Skin epidermis (tissue), 12 donors: ENCODE data around the gene ERRFI1.

Experiments
- H3K27ac ChIP-seq, 21 experiments: fragments of 200-600 bp; sonication (generic) in 11 of 21; one replicate each; pipeline ENCODE4 v1.5.0; 2020; ENCODE audit warnings: mild to moderate bottlenecking in 3 of 21, inconsistent platforms in 2 of 21, moderate library complexity in 2 of 21
- H3K4me3 ChIP-seq, 7 experiments: fragments of 200-600 bp; sonication (generic) in 2 of 7; one replicate each; pipeline ENCODE4 v1.5.0; 2020; ENCODE audit warnings: inconsistent platforms in 2 of 7, mild to moderate bottlenecking in 2 of 7, moderate library complexity in 1 of 7

ERRFI1 gene

GRCh38 chr1:8047112-8047511 lies 21.0 kb upstream of the ERRFI1 start:
- Histone ChIP-seq H3K4me3 (no peak overlapping the region), H3K27ac (peak overlapping the region in 14 of 21 experiments; percentile 3 to 74 (median 28))

- peak overlapping the region in 3 of 21 experiments; percentile 3 to 31 (median 3) for H3K27ac ChIP-seq
- H3K4me3 ChIP-seq = no peak overlapping the region
Observed at GRCh38 chr1:8046391-8046790, 20.3 kb upstream of the ERRFI1 start.

GRCh38 chr1:8043621-8044020 lies 17.5 kb upstream of the ERRFI1 start:
- H3K27ac ChIP-seq = no peak overlapping the region
- no peak overlapping the region for H3K4me3 ChIP-seq

- Histone ChIP-seq H3K27ac (no peak overlapping the region), H3K4me3 (no peak overlapping the region)
Observed at GRCh38 chr1:8042134-8042533, 16.0 kb upstream of the ERRFI1 start.

GRCh38 chr1:8040586-8040985 lies 14.5 kb upstream of the ERRFI1 start:
- Histone ChIP-seq H3K27ac (peak overlapping the region in 1 of 21 experiments; percentile 33), H3K4me3 (no peak overlapping the region)

GRCh38 chr1:8039071-8039470 lies 13.0 kb upstream of the ERRFI1 start:
- no peak overlapping the region for H3K4me3 ChIP-seq
- no peak overlapping the region for H3K27ac ChIP-seq

GRCh38 chr1:8035289-8035688 lies 9.2 kb upstream of the ERRFI1 start:
- H3K4me3 ChIP-seq = no peak overlapping the region
- no peak overlapping the region for H3K27ac ChIP-seq

- H3K27ac ChIP-seq = no peak overlapping the region
- no peak overlapping the region for H3K4me3 ChIP-seq
Observed at GRCh38 chr1:8033322-8033721, 7.2 kb upstream of the ERRFI1 start.

- Histone ChIP-seq H3K27ac (no peak overlapping the region), H3K4me3 (no peak overlapping the region)
Observed at GRCh38 chr1:8032366-8032910, 6.3 kb upstream of the ERRFI1 start.

- H3K27ac ChIP-seq = no peak overlapping the region
Observed at GRCh38 chr1:8031176-8031785, 5.2 kb upstream of the ERRFI1 start.

GRCh38 chr1:8028571-8028910 lies 2.4 kb upstream of the ERRFI1 start:
- H3K27ac ChIP-seq = peak overlapping the region in 3 of 21 experiments; percentile 16 to 90 (median 64)
- no peak overlapping the region for H3K4me3 ChIP-seq

More at GRCh38 chr1:8031176-8031785, 5.2 kb upstream of the ERRFI1 start:
- H3K4me3 ChIP-seq = no peak overlapping the region

GRCh38 chr1:8027748-8028570 lies 1.9 kb upstream of the ERRFI1 start:
- Histone ChIP-seq H3K27ac (peak overlapping the region in 9 of 21 experiments; percentile 36 to 97 (median 87)), H3K4me3 (no peak overlapping the region)

- Histone ChIP-seq H3K4me3 (peak overlapping the region in 3 of 7 experiments; percentile 74 to 93 (median 80)), H3K27ac (peak overlapping the region in 13 of 21 experiments; percentile 40 to 97 (median 87))
Observed at GRCh38 chr1:8026976-8027747, 1.1 kb upstream of the ERRFI1 start.

- peak overlapping the region; percentile 62 to 97 (median 86) for H3K27ac ChIP-seq
- H3K4me3 ChIP-seq = peak overlapping the region; percentile 68 to 93 (median 76)
Observed at GRCh38 chr1:8025671-8026144, 401 bp downstream of the ERRFI1 start.

GRCh38 chr1:8025061-8025670 lies 943 bp downstream of the ERRFI1 start:
- Histone ChIP-seq H3K4me3 (peak overlapping the region; percentile 68 to 93 (median 76)), H3K27ac (peak overlapping the region; percentile 62 to 97 (median 86))

- H3K27ac ChIP-seq = no peak overlapping the region
- peak overlapping the region in 5 of 7 experiments; percentile 71 to 93 (median 76) for H3K4me3 ChIP-seq
Observed at GRCh38 chr1:8024329-8024728, 1.8 kb downstream of the ERRFI1 start.

- Histone ChIP-seq H3K4me3 (peak overlapping the region in 3 of 7 experiments; percentile 76 to 93 (median 80)), H3K27ac (no peak overlapping the region)
Observed at GRCh38 chr1:8023995-8024313, 2.2 kb downstream of the ERRFI1 start.

- peak overlapping the region in 1 of 7 experiments; percentile 93 for H3K4me3 ChIP-seq
- H3K27ac ChIP-seq = peak overlapping the region in 2 of 21 experiments; percentile 1 to 35
Observed at GRCh38 chr1:8023287-8023994, 2.7 kb downstream of the ERRFI1 start.
